HG03378 (cell line): ENCODE measurements around the gene APOA5.

Source experiments
- ATAC-seq: cut with Tn5 transposase; IDR thresholded peaks from one replicate; pipeline ENCODE4 v1.9.1; 2021; ENCODE audit warnings: mild to moderate bottlenecking, moderate library complexity; ENCODE audit not compliant: unreplicated experiment

The APOA5 gene

GRCh38 chr11:116828632-116829524, 37.2 kb upstream of the APOA5 start:
- no peak for ATAC-seq

DNA sequence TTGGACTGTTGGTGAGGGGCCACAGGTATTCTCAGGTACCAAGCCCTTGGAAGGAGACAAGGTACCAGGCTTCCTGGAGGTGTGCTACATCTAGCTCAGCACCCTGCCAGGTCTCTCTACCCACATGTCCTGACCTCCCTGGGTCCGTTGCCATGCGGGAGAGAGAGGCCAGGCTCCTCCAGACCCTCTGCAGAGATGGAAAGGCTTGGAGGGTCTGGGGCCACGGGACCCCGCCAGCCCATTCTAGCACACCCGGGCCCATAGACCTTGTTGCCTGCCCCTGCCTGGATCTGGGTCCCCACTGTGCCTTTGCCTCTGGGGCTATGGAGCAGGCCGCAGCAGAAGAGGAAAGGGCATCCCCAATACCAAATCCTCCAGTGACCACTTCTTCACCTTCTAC, 35.8 kb upstream of the APOA5 start:
- ATAC-seq, result no peak

GRCh38 chr11:116826751-116827431, 35.2 kb upstream of the APOA5 start:
- ATAC-seq, result no peak

DNA sequence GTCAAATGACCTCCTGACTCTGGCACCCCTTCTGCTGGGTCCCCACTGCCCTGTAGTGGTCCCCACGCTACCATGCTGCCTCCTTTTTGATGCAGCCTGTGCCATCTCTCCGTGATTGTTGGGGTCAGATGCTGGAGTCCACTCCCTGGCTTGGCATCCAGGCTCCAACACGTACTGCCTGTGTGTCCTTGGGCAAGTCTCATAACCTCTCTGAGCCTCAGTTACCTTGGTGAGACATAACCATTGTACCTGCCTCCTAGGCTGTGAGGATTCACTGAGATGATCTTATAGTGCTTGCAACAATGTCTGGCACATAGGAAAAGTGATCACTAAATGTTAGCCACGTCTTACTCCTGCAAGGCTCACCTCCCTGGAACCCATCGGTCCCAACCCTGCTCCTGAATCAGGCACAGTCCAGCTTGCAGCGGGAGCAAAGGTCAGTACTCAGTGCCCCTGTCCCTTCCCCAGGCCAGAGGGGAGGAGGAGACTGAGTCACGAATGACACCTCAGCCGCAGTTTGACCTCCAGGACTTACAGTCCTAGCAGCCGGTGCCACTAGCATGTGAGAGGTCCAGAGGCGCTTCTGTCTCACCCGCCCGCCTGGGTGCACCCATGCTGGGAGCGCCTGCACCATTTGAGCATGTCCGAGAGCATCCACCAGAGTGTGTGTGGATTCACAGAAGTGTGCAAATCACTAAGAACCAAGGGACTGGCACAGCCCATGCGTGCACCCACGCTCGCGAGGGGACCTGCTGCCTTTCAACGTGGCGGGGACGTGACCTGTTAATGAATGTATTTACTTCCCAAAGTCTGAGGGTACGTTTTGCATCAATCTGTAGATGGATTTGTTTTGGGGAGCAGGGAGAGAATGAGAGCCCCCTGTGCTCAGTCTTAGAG, 34.4 kb upstream of the APOA5 start:
- no peak for ATAC-seq

- no peak for ATAC-seq
These were observed 33.8 kb upstream of the APOA5 start for GRCh38 chr11:116825434-116825833.

- no peak for ATAC-seq
These were observed 31.6 kb upstream of the APOA5 start, which contains the start of gene APOA4 for GRCh38 chr11:116823031-116823843. Gene APOA4, minus strand, starts transcription at chr11:116823304. Its CDS starts 113 bp downstream, at chr11:116823191.

GRCh38 chr11:116822575-116822974, 30.9 kb upstream of the APOA5 start:
- no peak for ATAC-seq

DNA sequence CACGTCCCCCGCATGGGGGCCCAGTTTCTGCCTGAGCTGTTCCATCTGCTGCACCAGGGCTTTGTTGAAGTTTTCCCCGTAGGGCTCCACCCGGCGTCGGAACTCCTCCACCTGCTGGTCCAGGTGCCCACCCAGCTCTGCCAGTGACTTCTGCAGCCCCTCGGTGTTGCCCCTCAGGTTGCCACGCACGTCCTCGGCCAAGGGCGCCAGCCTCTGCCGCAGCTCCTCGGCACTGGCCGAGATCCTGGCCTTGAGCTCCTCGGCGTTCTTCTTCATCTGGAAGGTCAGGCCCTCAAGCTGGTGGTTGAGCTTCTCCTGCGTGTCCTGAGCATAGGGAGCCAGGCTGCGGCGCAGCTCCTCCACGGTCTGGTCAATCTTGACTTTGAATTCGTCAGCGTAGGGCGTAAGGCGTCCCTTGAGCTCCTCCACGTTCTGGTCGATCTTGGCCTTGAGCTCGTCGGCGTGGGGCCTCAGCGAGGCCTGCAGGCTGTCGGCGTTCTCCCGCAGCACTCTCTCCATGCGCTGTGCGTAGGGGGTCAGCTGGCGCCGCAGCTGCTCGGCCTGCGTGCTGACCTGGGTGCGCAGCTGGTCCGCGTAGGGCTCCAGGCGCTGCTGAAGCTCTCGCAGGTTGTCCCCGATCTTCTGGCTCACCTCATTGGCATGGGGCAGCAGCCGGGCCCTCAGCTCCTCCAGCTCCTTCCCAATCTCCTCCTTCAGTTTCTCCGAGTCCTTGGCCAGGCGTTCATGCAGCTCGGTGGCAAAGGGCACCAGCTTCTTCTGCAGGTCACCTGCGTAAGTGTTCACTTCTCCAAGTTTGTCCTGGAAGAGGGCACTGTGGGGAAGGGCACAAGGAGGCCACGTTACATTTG, 29.6 kb upstream of the APOA5 start:
- no peak for ATAC-seq

- ATAC-seq, result no peak
These were observed 27.4 kb upstream of the APOA5 start for GRCh38 chr11:116819049-116819448.

- ATAC-seq, result no peak
These were observed 22.8 kb upstream of the APOA5 start for GRCh38 chr11:116814502-116814901.

- no peak for ATAC-seq
These were observed 22.2 kb upstream of the APOA5 start for GRCh38 chr11:116813781-116814471.

DNA sequence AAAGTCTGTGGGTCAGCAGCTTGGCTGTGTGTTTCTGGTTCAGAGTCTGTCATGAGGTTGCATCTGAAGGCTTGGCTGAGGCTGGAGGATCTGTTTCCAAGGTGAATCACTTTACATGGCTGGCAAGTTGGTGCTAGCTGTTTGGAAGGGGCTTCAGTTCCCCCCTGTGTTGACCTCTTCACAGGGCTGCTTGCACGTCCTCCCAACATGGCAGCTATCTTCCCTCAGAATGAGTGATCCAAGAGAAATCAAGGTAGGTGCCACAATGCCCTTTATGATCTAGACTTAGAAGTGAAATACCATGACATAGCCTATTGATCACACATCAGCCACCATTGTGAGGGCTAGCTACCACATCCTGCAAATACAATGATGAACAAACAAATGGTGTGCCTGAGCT, 21.5 kb upstream of the APOA5 start:
- no peak for ATAC-seq

- ATAC-seq, result no peak
These were observed 20.4 kb upstream of the APOA5 start for GRCh38 chr11:116812109-116812508.

DNA sequence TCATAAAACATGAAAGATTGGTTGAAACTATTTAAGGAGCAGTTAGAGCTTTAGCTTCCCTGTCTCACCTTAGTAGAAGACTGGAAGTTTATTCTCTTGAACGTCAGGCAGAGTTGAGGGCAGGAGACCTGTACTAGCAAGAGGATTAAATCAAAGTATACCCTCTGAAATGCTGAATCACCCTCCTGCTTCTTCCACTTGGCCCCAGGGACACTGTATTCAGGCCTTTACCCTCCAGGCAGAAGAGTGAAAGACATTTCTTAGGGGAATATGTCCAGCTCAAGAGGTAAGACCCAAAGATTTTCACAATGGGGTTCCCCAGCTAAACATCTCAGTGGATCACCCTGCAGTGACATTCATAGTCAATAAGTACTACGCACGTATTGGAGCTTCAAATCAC, 19.5 kb upstream of the APOA5 start:
- no peak for ATAC-seq

GRCh38 chr11:116808262-116809175, 16.8 kb upstream of the APOA5 start:
- no peak for ATAC-seq

- ATAC-seq, result no peak
These were observed 16.1 kb upstream of the APOA5 start for GRCh38 chr11:116807601-116808261.

DNA sequence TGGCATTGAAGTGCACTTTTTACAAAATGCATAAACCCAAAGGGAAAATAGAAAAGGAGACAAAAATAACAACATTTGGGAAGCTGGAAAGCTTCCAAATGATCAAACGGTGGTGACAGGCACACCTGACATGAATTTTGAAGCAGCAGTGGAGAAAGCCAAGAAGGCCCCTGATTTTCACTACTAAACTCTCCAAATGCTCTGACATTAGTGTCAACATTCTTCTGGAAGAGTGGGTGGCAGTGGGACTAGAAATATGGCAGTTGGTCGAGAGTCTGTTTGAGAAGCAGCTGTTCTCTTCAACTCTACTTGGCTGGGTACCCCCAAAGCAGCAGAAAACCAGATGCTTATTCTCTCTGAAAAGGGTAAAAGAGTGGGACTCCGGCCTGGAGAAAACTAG, 12.3 kb upstream of the APOA5 start:
- no peak for ATAC-seq
